Heart left ventricle (tissue), 16 donors: ENCODE measurements around the gene CXCL16. TPM values are rescaled to one million over a fixed set of nuclear protein-coding genes. Genes with fewer than 3 reads are reported as not detected.

Experiments used
- ATAC-seq, 4 donors: fragments of 200-7000 bp; cut with Tn5 transposase; one replicate each; pipeline ENCODE4 v1.9.1; 2020 to 2022; ENCODE audit warnings: moderate library complexity in 4 of 4, mild to moderate bottlenecking in 3 of 4, moderate number of reproducible peaks in 1 of 4
- DNase-seq, 5 donors: peaks; one replicate each; pipeline ENCODE4 v3.0.0-alpha.2; 2020
- H3K27ac ChIP-seq, 12 donors: fragments of 200-600 bp; sonication (generic) in 4 of 12; one replicate each; pipeline versions ENCODE4 v1.5.0 to v1.8.0; 2016 to 2022; ENCODE audit warnings: mild to moderate bottlenecking in 2 of 12
- H3K27me3 ChIP-seq, 9 donors: fragments of 200-600 bp; sonication (generic) in 2 of 9; one replicate each; pipeline versions ENCODE4 v1.5.1 to v1.8.0; 2016 to 2022; ENCODE audit warnings: mild to moderate bottlenecking in 3 of 9
- H3K36me3 ChIP-seq, 9 donors: fragments of 200-600 bp; sonication (generic) in 2 of 9; one replicate each; pipeline versions ENCODE4 v1.5.0 to v1.8.0; 2018 to 2022; ENCODE audit warnings: mild to moderate bottlenecking in 2 of 9
- H3K4me1 ChIP-seq, 12 donors: fragments of 200-600 bp; sonication (generic) in 4 of 12; one replicate each; pipeline versions ENCODE4 v1.5.0 to v1.8.0; 2016 to 2022; ENCODE audit warnings: mild to moderate bottlenecking in 3 of 12
- H3K4me3 ChIP-seq, 12 donors: fragments of 200-600 bp; sonication (generic) in 4 of 12; one replicate each; pipeline versions ENCODE4 v1.5.0 to v1.8.0; 2017 to 2022; ENCODE audit warnings: mild to moderate bottlenecking in 9 of 12, moderate library complexity in 4 of 12
- H3K9me3 ChIP-seq, 12 donors: fragments of 200-600 bp; sonication (generic) in 4 of 12; one replicate each; pipeline versions ENCODE4 v1.5.0 to v1.8.0; 2016 to 2022; ENCODE audit warnings: mild to moderate bottlenecking in 1 of 12
- CTCF ChIP-seq, 12 donors: fragments of 200-600 bp; sonication (generic) in 4 of 12; IDR thresholded peaks; one replicate each; pipeline versions ENCODE4 v1.5.0 to v1.8.0; 2018 to 2022; ENCODE audit warnings: antibody characterized with exemption in 12 of 12, mild to moderate bottlenecking in 5 of 12
- POLR2A ChIP-seq, 2 donors: fragments of 450-650 bp; IDR thresholded peaks; one replicate each; pipeline ENCODE4 v1.6.1; 2017; ENCODE audit warnings: antibody characterized with exemption in 2 of 2, mild to moderate bottlenecking in 2 of 2, moderate library complexity in 2 of 2
- WGBS, 4 donors: extraction: QIAGEN DNeasy Blood & Tissue Kit in 2 of 4; methylation state at CpG; one replicate each; pipeline versions ENCODE4 v1.1.5 to v1.1.7; 2013 to 2018; 5-methylcytosine and 5-hydroxymethylcytosine counted together
- intact Hi-C, 10 donors: fragments of 100-400 bp; cut with DNase I; formaldehyde crosslinking; loops; one replicate each; pipeline versions ENCODE4 v1.11.1 to v1.14.2; 2022
- polyA plus RNA-seq, 2 donors: library from polyadenylated mRNA; stranded (reverse); fragments of 200-250 nt; gene quantifications; one replicate each; pipeline ENCODE4 v1.2.3, GENCODE V29; 2013
- total RNA-seq, 9 donors: library from RNA; depleted of rRNA in 2 of 9; stranded (reverse); fragments of >200 nt in 2 of 9; fragmentation: NEBNext Ultra II Directional in 3 of 9; extraction: Animal tissue kit (Norgen Biotek cat#: 25700) in 3 of 9; gene quantifications; one replicate each; pipeline versions ENCODE4 v1.1.0 to v1.2.4, GENCODE V29; 2016 to 2023
- donor health status: ischemic (EF 13 %, LVEDD 7.1; RV severe dilation, severe dysfunction).
- donor health status: healthy with polysubstance abuse.
- donor health status: DM: no; HTN: yes; CAD: no.
- donor health status: DM: no; HTN: no; CAD: no.
- donor health status: ischemic (EF 25% LVEDD 6.9; RV normal size, moderate dysfunction).
- donor health status: ischemic (EF 25% LVEDD 5.7; RV mildly dilated, moderate dysfunction).
- donor health status: healthy.
- donor health status: DM: yes; HTN: yes; CAD: no.
- donor health status: ischemic (EF 35%, LVEDD 5.7; RV mildly dilated, moderate dysfunction).
- donor health status: nonischemic (EF 11% LVEDD 7.7; RV severe dilation, severe dysfunction).
- donor health status: DM: yes; HTN: yes; CAD: no.
- donor health status: PGD.
- donor health status: ischemic (EF 29% LVEDD 5.4; RV normal size, mild dysfunction).
- donor health status: nonischemic (EF 23%, LVEDD 6.1; RV moderate dilation, normal function).

Gene CXCL16
- total and polyA plus RNA-seq, 11 donors = 1.3 to 42.5 (median 4.2) TPM

- TF ChIP-seq POLR2A (IDR thresholded peaks at IDR 0.05) = no peak
- no peak for TF ChIP-seq CTCF (IDR thresholded peaks at IDR 0.05)
- H3K36me3 ChIP-seq = no peaks in the 10 kb centered on the region
- ATAC-seq (no peak), DNase-seq (no peak)
- H3K4me3 ChIP-seq = peak overlapping the region in 11 of 12 donors; percentile 14 to 48 (median 40)
- intact Hi-C loops = loop anchor here in 7 of 10 donors (2.0 to 10.0 kb wide), 6 partner anchors 51 to 103 kb away; partner anchors contain the start of genes MED11 (in 6 of the 7), ARRB2 (in 2 of the 7), CXCL16 (in 1 of the 7) and ZMYND15 (in 1 of the 7)
- peaks cover 0 to 56% (median 35%) of the 10 kb centered on the region in 9 donors for H3K27me3 ChIP-seq
- H3K27ac ChIP-seq = peak overlapping the region in 1 of 12 donors; percentile 31
- no peaks in the 10 kb centered on the region for H3K9me3 ChIP-seq
- 9 to 34% (median 13%) methylated on average over 35 to 61 of the region's 61 CpGs for WGBS, 4 donors
- H3K4me1 ChIP-seq = peaks cover 0 to 46% (median 37%) of the 10 kb centered on the region in 12 donors
These were observed 45.8 kb upstream of the CXCL16 start for GRCh38 chr17:4785311-4786105.

- no peak for TF ChIP-seq CTCF (IDR thresholded peaks at IDR 0.05)
- TF ChIP-seq POLR2A (IDR thresholded peaks at IDR 0.05) = no peak
- no peak overlapping the region for H3K4me3 ChIP-seq
- peaks cover 0 to 63% (median 40%) of the 10 kb centered on the region in 9 donors for H3K27me3 ChIP-seq
- intact Hi-C loops = loop anchor here in 2 of 10 donors (5.0 to 10.0 kb wide), 2 partner anchors 40 to 48 kb away; partner anchors contain the start of genes CXCL16 (in 1 of the 2), MED11 (in 1 of the 2) and ZMYND15 (in 1 of the 2)
- 26 to 41% (median 28%) methylated on average over 22 to 28 of the region's 28 CpGs for WGBS, 4 donors
- H3K36me3 ChIP-seq = no peaks in the 10 kb centered on the region
- no peaks in the 10 kb centered on the region for H3K9me3 ChIP-seq
- peaks cover 0 to 28% (median 25%) of the 10 kb centered on the region in 12 donors for H3K4me1 ChIP-seq
- DNase-seq (peak in 1 of 5 donors; percentile 71), ATAC-seq (peak in 1 of 4 donors; percentile 26)
- no peak overlapping the region for H3K27ac ChIP-seq
These were observed 42.9 kb upstream of the CXCL16 start for GRCh38 chr17:4782652-4783051.

- Histone ChIP-seq H3K27me3 (peaks cover 0 to 56% (median 31%) of the 10 kb centered on the region in 9 donors), H3K4me3 (no peak overlapping the region), H3K36me3 (no peaks in the 10 kb centered on the region), H3K4me1 (peaks cover 0 to 6% (median 4%) of the 10 kb centered on the region in 12 donors), H3K9me3 (no peaks in the 10 kb centered on the region), H3K27ac (no peak overlapping the region)
- DNase-seq (no peak), ATAC-seq (no peak)
- WGBS, 4 donors = 70 to 80% (median 75%) methylated on average over 11 of the region's 11 CpGs
- intact Hi-C loops = loop anchor here in 2 of 10 donors (5.0 to 10.0 kb wide), 2 partner anchors 38 to 46 kb away; partner anchors contain the start of genes CXCL16 (in 1 of the 2), MED11 (in 1 of the 2) and ZMYND15 (in 1 of the 2)
- no peak for TF ChIP-seq POLR2A (IDR thresholded peaks at IDR 0.05)
- no peak for TF ChIP-seq CTCF (IDR thresholded peaks at IDR 0.05)
These were observed 40.7 kb upstream of the CXCL16 start for GRCh38 chr17:4780325-4780955.
